ENCODE data around the gene PLXNB1. TPM values are rescaled to one million over a fixed set of nuclear protein-coding genes. Genes with fewer than 3 reads are reported as not detected.

The PLXNB1 gene
- total and polyA plus RNA-seq, 7 experiments from 2014 or later: 0.79 to 3.3 (median 2.7) TPM; not detected in 2

- no peaks in the 10 kb centered on the region for H3K9me3 Mint-ChIP-seq
- no peak overlapping the region for H3K4me3 Mint-ChIP-seq
- H3K4me1 Mint-ChIP-seq: no peaks in the 10 kb centered on the region
- intact Hi-C loops (cut with micrococcal nuclease): no loop called here
- CTCF ChIA-PET: interaction anchor here (1.3 to 2.4 kb wide), 3 partner anchors 29 to 151 kb away, joined by 3 to 12 read pairs (median 7); partner anchors contain the start of genes CCDC51 and TMA7
- ATAC-seq: no peak
- H3K4me3 ChIP-seq (ENCODE audit: low read length): no peak overlapping the region
- no peaks in the 10 kb centered on the region for H3K4me1 ChIP-seq (ENCODE audit: control insufficient read depth in 2 of 2, insufficient read depth in 2 of 2, low read length in 2 of 2)
- H3K27ac ChIP-seq (ENCODE audit: low read depth, low read length): no peak overlapping the region
- no peaks in the 10 kb centered on the region for H3K9me3 ChIP-seq (ENCODE audit: control insufficient read depth in 2 of 3, low read length in 3 of 3)
- H3K36me3 ChIP-seq (ENCODE audit: control insufficient read depth in 2 of 3, insufficient read depth in 3 of 3, low read length in 3 of 3): no peaks in the 10 kb centered on the region
- no peak overlapping the region for H3K27ac Mint-ChIP-seq
- no peaks in the 10 kb centered on the region for H3K27me3 Mint-ChIP-seq
- POLR2A ChIA-PET: interaction anchor here (1.1 kb wide), 1 partner anchor 59 kb away, joined by 3 read pairs; a partner anchor contains a TSS
- peak in 1 of 9 donors; percentile 12 for DNase-seq
- H3K36me3 Mint-ChIP-seq: no peaks in the 10 kb centered on the region
- no peaks in the 10 kb centered on the region for H3K27me3 ChIP-seq (ENCODE audit: control insufficient read depth in 2 of 2, insufficient read depth in 2 of 2, low read length in 2 of 2)
These were observed 22.3 kb downstream of the PLXNB1 start for GRCh38 chr3:48407542-48408099.

- H3K9me3 Mint-ChIP-seq: no peaks in the 10 kb centered on the region
These were observed 23.1 kb downstream of the PLXNB1 start for GRCh38 chr3:48406443-48407431.

GRCh38 chr3:48405971-48406370, 23.9 kb downstream of the PLXNB1 start:
- Mint-ChIP-seq H3K36me3 (no peaks in the 10 kb centered on the region), H3K27me3 (no peaks in the 10 kb centered on the region), H3K4me1 (peaks cover 0 to under 1% (median 0%) of the 10 kb centered on the region in 7 donors), H3K27ac (peak overlapping the region in 2 of 9 donors; percentile 7 to 21), H3K4me3 (no peak overlapping the region), H3K9me3 (no peaks in the 10 kb centered on the region)
- DNase-seq: peak in 1 of 9 donors; percentile 3
- ChIA-PET CTCF (no interaction called here), POLR2A (interaction anchor here (0.6 kb wide), 1 partner anchor 27 kb away, joined by 3 read pairs; no protein-coding TSS in a partner anchor)
- H3K27ac ChIP-seq (ENCODE audit: low read depth, low read length): no peak overlapping the region
- no peaks in the 10 kb centered on the region for H3K36me3 ChIP-seq (ENCODE audit: control insufficient read depth in 2 of 3, insufficient read depth in 3 of 3, low read length in 3 of 3)
- H3K4me1 ChIP-seq (ENCODE audit: control insufficient read depth in 2 of 2, insufficient read depth in 2 of 2, low read length in 2 of 2): no peaks in the 10 kb centered on the region
- no peak for ATAC-seq
- no peak overlapping the region for H3K4me3 ChIP-seq (ENCODE audit: low read length)
- intact Hi-C loops (cut with micrococcal nuclease): no loop called here
- no peaks in the 10 kb centered on the region for H3K9me3 ChIP-seq (ENCODE audit: control insufficient read depth in 2 of 3, low read length in 3 of 3)
- H3K27me3 ChIP-seq (ENCODE audit: control insufficient read depth in 2 of 2, insufficient read depth in 2 of 2, low read length in 2 of 2): no peaks in the 10 kb centered on the region

More at GRCh38 chr3:48406443-48407431, 23.1 kb downstream of the PLXNB1 start:
- intact Hi-C loops (cut with micrococcal nuclease): no loop called here
- Histone ChIP-seq H3K4me1 (ENCODE audit: control insufficient read depth in 2 of 2, insufficient read depth in 2 of 2, low read length in 2 of 2) (no peaks in the 10 kb centered on the region), H3K4me3 (ENCODE audit: low read length) (no peak overlapping the region), H3K27me3 (ENCODE audit: control insufficient read depth in 2 of 2, insufficient read depth in 2 of 2, low read length in 2 of 2) (no peaks in the 10 kb centered on the region), H3K27ac (ENCODE audit: low read depth, low read length) (no peak overlapping the region), H3K36me3 (ENCODE audit: control insufficient read depth in 2 of 3, insufficient read depth in 3 of 3, low read length in 3 of 3) (no peaks in the 10 kb centered on the region), H3K9me3 (ENCODE audit: control insufficient read depth in 2 of 3, low read length in 3 of 3) (no peaks in the 10 kb centered on the region)
- no peaks in the 10 kb centered on the region for H3K27me3 Mint-ChIP-seq
- H3K27ac Mint-ChIP-seq: peak overlapping the region in 1 of 9 donors; percentile 21
- DNase-seq (peak in 2 of 9 donors; percentile 2 to 15), ATAC-seq (no peak)
- no peaks in the 10 kb centered on the region for H3K36me3 Mint-ChIP-seq
- no peak overlapping the region for H3K4me3 Mint-ChIP-seq
- CTCF ChIA-PET: interaction anchor here (2.3 to 2.4 kb wide), 2 partner anchors 29 to 152 kb away, joined by 7 to 12 read pairs; no protein-coding TSS in a partner anchor
- H3K4me1 Mint-ChIP-seq: no peaks in the 10 kb centered on the region
- POLR2A ChIA-PET: interaction anchor here (0.6 to 1.1 kb wide), 2 partner anchors 26 to 60 kb away, joined by 3 read pairs; a partner anchor contains a TSS

- Mint-ChIP-seq H3K9me3 (no peaks in the 10 kb centered on the region), H3K36me3 (no peaks in the 10 kb centered on the region), H3K27ac (no peak overlapping the region), H3K4me3 (no peak overlapping the region), H3K27me3 (no peaks in the 10 kb centered on the region), H3K4me1 (peaks cover 0 to 3% (median 0%) of the 10 kb centered on the region in 7 donors)
- Histone ChIP-seq H3K27me3 (ENCODE audit: control insufficient read depth in 2 of 2, insufficient read depth in 2 of 2, low read length in 2 of 2) (no peaks in the 10 kb centered on the region), H3K9me3 (ENCODE audit: control insufficient read depth in 2 of 3, low read length in 3 of 3) (no peaks in the 10 kb centered on the region), H3K27ac (ENCODE audit: low read depth, low read length) (no peak overlapping the region), H3K4me3 (ENCODE audit: low read length) (no peak overlapping the region), H3K4me1 (ENCODE audit: control insufficient read depth in 2 of 2, insufficient read depth in 2 of 2, low read length in 2 of 2) (no peaks in the 10 kb centered on the region), H3K36me3 (ENCODE audit: control insufficient read depth in 2 of 3, insufficient read depth in 3 of 3, low read length in 3 of 3) (no peaks in the 10 kb centered on the region)
- CTCF ChIA-PET: interaction anchor here (1.1 to 2.4 kb wide), 2 partner anchors 30 to 34 kb away, joined by 4 to 13 read pairs; partner anchors contain the start of genes CCDC51 and TMA7
- intact Hi-C loops (cut with micrococcal nuclease): no loop called here
- ATAC-seq: no peak
- DNase-seq: peak in 1 of 9 donors; percentile 16
- POLR2A ChIA-PET: no interaction called here
These were observed 24.5 kb downstream of the PLXNB1 start for GRCh38 chr3:48405343-48405881.

- DNase-seq (peak in 2 of 9 donors; percentile 4 to 12), ATAC-seq (no peak)
- Mint-ChIP-seq H3K36me3 (no peaks in the 10 kb centered on the region), H3K27me3 (peaks cover 0 to 1% (median 0%) of the 10 kb centered on the region in 5 donors), H3K4me1 (peaks cover 0 to 3% (median 0%) of the 10 kb centered on the region in 7 donors), H3K9me3 (no peaks in the 10 kb centered on the region), H3K4me3 (no peak overlapping the region), H3K27ac (no peak overlapping the region)
- Histone ChIP-seq H3K4me1 (ENCODE audit: control insufficient read depth in 2 of 2, insufficient read depth in 2 of 2, low read length in 2 of 2) (no peaks in the 10 kb centered on the region), H3K36me3 (ENCODE audit: control insufficient read depth in 2 of 3, insufficient read depth in 3 of 3, low read length in 3 of 3) (no peaks in the 10 kb centered on the region), H3K27ac (ENCODE audit: low read depth, low read length) (no peak overlapping the region), H3K9me3 (ENCODE audit: control insufficient read depth in 2 of 3, low read length in 3 of 3) (no peaks in the 10 kb centered on the region), H3K4me3 (ENCODE audit: low read length) (no peak overlapping the region), H3K27me3 (ENCODE audit: control insufficient read depth in 2 of 2, insufficient read depth in 2 of 2, low read length in 2 of 2) (no peaks in the 10 kb centered on the region)
- ChIA-PET CTCF (interaction anchor here (1.1 to 2.4 kb wide), 2 partner anchors 31 to 35 kb away, joined by 4 to 13 read pairs; partner anchors contain the start of genes CCDC51 and TMA7), POLR2A (no interaction called here)
- intact Hi-C loops (cut with micrococcal nuclease): no loop called here
These were observed 25.2 kb downstream of the PLXNB1 start for GRCh38 chr3:48404440-48405342.

Measured in naive thymus-derived CD4-positive, alpha-beta T cell (primary cell).